Ovary (tissue), 3 donors: ENCODE measurements around the gene CD177.
"Not testable (repeated sequence)": the region's sequence is repeated elsewhere in the genome, so short reads cannot be mapped to it uniquely, and the experiment has no call there.

Source experiments
- POLR2A ChIP-seq: fragments of 450-650 bp; IDR thresholded peaks from one replicate; pipeline ENCODE4 v1.6.1; 2017; ENCODE audit warnings: antibody characterized with exemption, mild to moderate bottlenecking, moderate library complexity
- TF ChIP-seq, protein P1 (sequence below), 3 donors: fragments of 450-650 bp in 2 of 3; fragments of 200-600 bp in 1 of 3; IDR thresholded peaks; one replicate each; pipeline versions ENCODE4 v1.5.1 to v1.8.0; 2016 to 2022; ENCODE audit warnings: antibody characterized with exemption in 3 of 3, mild to moderate bottlenecking in 1 of 3
- donor health status: DM: no; HTN: no; CAD: no.

DNA sequence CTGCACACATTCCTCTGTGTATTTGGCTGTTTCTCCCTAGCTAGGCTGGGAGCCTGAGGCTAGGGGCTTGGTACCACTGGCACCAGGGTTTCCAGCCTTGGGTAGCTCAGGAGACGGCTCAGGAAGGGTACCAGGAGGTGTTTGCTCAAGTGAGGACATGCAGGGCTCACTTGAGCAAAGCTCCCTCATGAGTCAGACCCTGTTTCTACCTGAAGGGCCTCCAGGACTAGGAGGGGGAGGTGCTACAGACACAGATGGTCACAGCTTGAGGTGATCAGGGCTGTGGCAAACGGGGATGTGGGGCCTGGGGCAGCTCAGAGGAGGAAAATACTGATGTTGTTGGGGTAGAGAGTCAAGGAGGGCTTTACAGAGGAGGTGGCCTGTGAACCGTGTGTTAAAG is 3.3 kb downstream of the CD177 start:
- TF ChIP-seq, protein P1, sequence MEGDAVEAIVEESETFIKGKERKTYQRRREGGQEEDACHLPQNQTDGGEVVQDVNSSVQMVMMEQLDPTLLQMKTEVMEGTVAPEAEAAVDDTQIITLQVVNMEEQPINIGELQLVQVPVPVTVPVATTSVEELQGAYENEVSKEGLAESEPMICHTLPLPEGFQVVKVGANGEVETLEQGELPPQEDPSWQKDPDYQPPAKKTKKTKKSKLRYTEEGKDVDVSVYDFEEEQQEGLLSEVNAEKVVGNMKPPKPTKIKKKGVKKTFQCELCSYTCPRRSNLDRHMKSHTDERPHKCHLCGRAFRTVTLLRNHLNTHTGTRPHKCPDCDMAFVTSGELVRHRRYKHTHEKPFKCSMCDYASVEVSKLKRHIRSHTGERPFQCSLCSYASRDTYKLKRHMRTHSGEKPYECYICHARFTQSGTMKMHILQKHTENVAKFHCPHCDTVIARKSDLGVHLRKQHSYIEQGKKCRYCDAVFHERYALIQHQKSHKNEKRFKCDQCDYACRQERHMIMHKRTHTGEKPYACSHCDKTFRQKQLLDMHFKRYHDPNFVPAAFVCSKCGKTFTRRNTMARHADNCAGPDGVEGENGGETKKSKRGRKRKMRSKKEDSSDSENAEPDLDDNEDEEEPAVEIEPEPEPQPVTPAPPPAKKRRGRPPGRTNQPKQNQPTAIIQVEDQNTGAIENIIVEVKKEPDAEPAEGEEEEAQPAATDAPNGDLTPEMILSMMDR (IDR thresholded peaks at IDR 0.05) = not testable (repeated sequence)
- not testable (repeated sequence) for TF ChIP-seq POLR2A
